ENCODE data around the gene PREX1.

Gene PREX1

GRCh38 chr20:48629960-48630315 lies 197.9 kb downstream of the PREX1 start:
- DNase-seq, result no peak

GRCh38 chr20:48629069-48629959 lies 198.5 kb downstream of the PREX1 start:
- DNase-seq, result no peak

DNA sequence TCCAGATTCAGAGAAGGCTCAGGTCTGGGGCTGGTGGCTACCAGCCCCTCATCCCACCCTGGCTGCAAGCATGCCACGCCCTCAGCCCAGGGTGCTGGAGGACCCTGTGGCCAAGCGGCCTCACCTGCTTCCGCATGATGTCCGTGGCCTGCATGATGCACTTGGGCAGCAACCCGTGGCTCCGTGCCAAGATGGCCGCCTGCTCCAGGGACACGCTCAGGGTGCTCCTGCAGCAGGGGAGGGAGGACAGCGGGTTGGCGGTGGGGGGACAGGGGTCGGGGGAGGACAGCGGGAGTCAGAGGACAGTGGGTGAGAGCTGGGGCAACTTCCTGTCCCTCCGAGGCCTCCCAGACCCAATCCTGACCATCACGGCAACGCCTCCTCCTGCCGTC lies 200.1 kb downstream of the PREX1 start:
- no peak for DNase-seq

- no peak for DNase-seq
Observed at GRCh38 chr20:48626938-48627736, 200.7 kb downstream of the PREX1 start.

DNA sequence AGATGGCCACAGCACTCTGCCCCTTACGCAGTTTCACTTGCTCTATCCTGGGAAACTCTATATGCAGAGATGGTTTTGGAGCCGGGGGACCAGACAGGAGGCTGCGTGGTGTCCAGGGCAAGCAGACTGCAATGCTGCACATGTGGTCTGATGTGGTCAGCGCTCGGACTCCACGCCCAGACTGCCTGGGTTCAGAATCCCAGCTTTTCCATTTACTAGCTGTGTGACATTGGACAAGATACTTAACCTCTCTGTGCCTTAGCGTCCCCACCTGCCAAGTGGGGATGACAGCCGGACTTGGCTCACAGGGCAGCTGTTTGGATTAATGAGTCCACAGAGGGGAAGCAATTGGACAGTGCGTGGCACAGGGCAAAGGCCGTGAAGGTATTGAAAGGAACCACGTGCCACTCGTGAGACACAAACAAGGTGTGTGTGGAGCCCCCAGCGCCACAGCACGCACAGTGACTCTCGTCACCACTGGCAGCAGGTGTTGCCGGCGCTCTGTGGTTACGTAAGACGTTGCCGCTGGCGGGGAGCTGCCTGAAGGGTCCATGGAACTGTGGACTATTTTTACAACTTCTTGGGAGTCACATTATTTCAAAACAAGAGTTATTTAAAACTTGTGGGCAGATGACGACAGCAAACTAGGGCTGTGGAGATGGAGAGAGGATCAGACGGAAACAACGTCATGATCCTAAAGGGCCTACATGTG lies 201.4 kb downstream of the PREX1 start:
- no peak for DNase-seq

GRCh38 chr20:48625136-48625900 lies 202.5 kb downstream of the PREX1 start:
- no peak for DNase-seq

DNA sequence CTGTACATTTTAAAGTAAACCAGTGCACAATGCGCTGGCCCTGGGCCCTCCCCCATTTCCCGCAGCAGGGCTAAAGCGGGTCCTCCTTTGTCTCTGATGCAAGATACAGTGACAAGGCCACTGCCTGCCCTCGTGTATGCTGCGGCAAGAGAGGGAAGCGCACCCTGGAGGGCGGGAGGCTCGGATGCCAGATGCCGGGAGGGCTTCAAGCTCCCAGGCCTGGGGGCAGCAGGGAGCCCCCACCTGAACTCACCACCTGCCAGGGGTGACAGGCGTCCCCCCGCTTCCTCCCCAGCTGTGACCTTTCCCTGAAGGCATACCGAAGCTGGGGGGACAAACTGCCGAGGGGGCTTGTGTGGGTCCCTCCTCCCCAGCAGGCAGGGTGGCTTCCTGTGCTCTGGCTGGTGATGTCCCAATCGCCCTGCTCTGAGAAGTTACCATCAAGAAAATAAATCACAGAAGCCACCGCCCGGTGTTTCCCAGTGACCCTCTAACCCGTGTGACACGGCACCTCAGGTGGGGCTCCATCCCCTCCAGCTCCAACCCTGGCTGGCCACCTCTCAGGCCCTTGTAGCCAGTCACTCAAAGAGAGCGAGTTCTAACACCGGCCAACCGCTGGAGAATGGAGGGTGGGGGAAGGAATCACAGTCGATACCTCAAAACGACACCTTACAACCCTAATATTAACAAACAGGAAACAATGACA lies 203.3 kb downstream of the PREX1 start:
- no peak for DNase-seq

DNA sequence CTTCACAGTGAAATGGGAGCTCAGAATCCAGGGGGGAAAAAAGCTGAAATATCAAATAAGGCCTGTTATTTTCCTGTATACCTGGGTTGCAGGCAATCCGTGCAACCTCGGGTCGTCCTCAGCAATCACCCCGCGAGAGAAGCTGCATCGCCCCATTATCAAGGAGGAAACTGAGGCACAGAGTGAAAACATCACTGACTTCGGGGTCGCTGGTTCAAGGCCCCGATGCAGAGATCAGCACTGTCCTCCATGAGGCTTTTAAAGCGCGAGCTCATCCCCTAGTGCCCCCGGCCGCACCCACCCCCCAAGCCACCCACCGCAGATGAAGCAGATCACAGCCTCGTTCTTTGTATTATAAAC lies 203.9 kb downstream of the PREX1 start:
- DNase-seq, result no peak

DNA sequence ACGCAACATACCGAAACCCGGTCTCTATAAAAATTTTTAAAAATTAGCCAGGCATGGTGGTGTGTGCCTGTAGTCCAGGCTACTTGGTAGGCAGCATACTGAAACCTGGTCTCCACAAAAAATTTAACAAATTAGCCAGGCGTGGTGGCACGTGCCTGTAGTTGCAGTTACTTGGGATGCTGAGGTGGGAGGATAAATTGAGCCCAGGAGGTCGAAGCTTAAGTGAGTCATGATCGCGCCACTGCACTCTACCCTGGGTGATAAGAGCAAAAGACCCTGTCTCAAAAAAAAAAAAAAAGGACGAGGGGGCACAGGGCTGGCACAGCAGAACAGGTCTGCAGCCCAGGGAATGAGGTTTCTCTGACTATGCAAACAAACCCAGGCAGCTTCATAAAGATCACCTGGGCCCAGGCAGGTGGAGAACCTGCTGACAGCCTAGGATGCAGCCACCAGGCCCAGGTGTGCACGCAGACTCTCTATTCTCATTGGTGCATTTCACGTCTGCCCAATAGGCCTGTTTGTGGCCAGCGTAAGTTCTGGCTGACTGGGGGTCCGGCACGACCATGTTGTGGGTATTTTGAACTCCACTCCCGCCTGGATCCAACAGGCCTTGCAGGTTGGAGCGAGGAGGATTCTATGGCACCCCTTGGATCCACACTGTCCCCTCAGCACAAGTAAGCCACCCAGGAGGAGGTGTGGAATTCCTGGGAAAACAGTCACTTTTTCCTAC lies 204.5 kb downstream of the PREX1 start:
- no peak for DNase-seq

- DNase-seq, result no peak
Observed at GRCh38 chr20:48622421-48622820, 205.4 kb downstream of the PREX1 start.

GRCh38 chr20:48621376-48622078 lies 206.3 kb downstream of the PREX1 start:
- DNase-seq, result no peak

DNA sequence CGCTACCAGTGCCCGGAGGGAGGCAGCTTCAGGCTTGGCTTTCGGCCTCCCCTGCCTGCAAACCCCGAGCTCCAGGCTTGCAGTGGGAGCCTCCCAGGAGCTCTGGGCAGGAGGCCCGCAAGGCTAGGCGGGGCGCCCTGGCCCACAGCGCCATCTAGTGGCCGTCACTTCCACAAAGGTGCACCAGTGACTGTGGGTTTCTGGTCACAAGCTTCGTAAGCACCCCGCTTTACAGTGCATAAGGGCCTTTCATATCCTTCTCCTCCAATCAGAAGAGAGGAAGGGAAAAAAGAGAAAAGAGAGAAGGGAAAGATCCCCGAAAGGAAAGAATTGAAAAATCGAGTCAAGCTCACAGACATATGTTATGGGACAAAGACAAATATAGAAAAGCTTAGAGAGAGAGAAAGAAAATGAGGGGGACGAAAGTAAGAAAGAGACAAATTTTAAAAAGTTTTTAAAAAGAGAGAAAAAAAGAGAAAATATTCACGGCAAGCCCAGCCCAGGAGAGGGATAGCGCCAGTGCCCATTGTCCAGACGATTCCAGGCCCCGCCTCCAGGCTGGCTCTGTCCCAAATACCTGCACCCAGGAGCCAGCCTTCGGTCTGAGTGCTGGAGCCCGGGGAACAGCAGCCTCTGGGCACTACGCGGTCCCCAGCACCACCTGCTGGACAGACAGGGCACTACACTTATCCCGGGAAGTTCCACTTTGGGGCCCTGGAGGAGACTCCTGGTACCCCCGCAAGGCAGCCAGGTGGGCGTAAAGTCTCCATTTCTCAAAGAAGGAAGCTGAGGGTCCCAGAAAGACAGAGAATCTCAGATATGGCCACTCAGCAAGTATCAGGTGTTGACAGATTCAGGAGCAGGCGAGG lies 207.1 kb downstream of the PREX1 start:
- DNase-seq, result peak; percentile 70

DNA sequence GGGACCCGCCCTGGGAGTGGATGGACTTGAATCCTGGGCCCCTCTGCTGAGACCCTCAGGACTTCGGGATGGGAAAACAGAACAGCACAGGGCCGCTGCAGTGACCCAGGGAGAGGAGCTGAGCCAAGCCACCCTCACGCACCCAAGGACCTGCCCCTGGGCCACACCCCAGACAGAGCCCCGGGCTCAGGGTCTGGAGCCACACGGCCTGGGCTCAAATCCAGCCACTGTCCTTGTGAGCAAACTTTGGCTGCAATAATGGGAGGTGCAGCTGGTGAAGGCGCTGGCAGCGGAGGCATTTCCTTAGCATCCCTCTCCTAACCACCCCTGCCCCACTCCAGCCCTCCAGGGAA lies 207.7 kb downstream of the PREX1 start:
- DNase-seq, result no peak

GRCh38 chr20:48619126-48620101 lies 208.4 kb downstream of the PREX1 start:
- no peak for DNase-seq

DNA sequence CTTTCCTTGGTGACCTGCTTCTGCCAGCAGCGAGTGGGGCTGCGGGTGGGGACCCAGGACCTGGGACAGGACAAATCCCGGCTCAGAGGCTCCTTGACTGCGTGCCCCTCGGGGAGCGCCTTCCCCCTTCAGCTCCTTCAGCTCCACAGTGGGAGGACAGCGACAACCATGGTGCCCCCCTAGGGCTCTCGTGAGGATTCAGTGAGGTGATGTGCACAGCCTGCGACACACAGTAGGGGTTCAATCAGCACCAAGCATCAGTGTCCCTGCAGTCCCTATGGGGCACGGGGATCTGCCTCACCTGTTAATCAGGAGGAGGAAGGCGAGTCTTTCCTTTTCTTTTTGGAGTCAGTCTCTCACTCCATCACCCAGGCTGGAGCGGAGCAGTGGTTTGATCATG lies 209.2 kb downstream of the PREX1 start:
- no peak for DNase-seq

- DNase-seq, result no peak
Observed at GRCh38 chr20:48618052-48618451, 209.7 kb downstream of the PREX1 start.

DNA sequence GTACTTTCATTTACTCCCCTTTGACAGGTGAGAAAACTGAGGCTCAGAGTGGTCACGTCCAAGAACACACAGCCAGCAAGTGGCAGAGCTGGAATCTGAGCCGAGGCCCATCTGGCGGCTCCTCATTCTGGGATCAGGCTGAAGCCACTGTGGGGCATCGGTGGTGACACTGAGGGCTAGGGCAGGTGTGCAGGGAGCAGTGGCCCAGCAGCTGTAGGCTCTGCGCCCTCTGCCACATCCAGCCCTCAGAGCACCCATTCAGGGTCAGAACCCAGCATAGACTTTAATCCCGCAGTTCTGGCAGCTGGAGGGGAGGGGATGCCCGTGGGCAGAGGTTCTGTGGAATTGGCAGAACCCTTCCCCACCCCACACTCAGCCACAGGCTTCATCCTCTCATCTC lies 210.3 kb downstream of the PREX1 start:
- DNase-seq, result no peak

DNA sequence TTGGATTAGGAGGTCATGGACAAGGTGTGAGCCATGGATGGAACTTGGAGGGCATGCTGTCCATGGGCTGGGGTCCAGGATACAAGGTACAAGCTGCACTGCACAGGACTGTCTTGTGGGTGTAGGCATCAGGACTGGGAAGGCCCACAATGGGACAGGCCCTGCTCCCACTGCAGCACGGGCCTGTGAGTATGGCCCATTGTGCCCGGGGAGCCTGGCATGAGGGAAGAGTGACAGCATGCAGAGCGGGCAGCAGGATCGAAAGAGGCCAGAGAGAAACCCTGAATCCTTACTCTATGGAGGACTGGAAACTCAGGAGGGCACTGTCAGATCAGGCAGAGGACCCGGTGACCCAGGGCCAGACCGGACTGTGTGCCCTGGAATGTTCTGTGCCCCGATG lies 211.3 kb downstream of the PREX1 start:
- no peak for DNase-seq

GRCh38 chr20:48615871-48616270 lies 211.9 kb downstream of the PREX1 start:
- DNase-seq, result no peak
